C4-2B (cell line): ENCODE measurements around the gene SPATS1.

Source experiments
- H3K27ac ChIP-seq: fragments of 450-650 bp; 2 replicates; pipeline ENCODE4 v1.5.1; 2017
- CTCF ChIP-seq: fragments of 450-650 bp; conservative IDR thresholded peaks from 2 replicates; pipeline ENCODE4 v1.5.1; 2017; ENCODE audit warnings: mild to moderate bottlenecking
- ZFX ChIP-seq: fragments of 450-650 bp; IDR thresholded peaks from 2 replicates; pipeline ENCODE4 v1.6.1; 2017

The SPATS1 gene

GRCh38 chr6:44381739-44382138 lies 39.3 kb downstream of the SPATS1 start:
- H3K27ac ChIP-seq: no peak overlapping the region
- TF ChIP-seq CTCF (no peak), ZFX (no peak)

GRCh38 chr6:44386364-44386928 lies 44.0 kb downstream of the SPATS1 start:
- TF ChIP-seq ZFX: no peak
- TF ChIP-seq CTCF: no peak
- peak overlapping the region; percentile 94; the same call in 1 of the 2 replicates for H3K27ac ChIP-seq

GRCh38 chr6:44386929-44387345 lies 44.5 kb downstream of the SPATS1 start:
- peak overlapping the region; percentile 94 for H3K27ac ChIP-seq
- no peak for TF ChIP-seq ZFX
- TF ChIP-seq CTCF: no peak

GRCh38 chr6:44387346-44388134 lies 45.1 kb downstream of the SPATS1 start, which contains the start of gene CDC5L:
CDC5L (plus strand) TSS chr6:44387706; CDS start chr6:44387824, 118 bp downstream.
- no peak for TF ChIP-seq CTCF
- TF ChIP-seq ZFX: 0 out of 2 replicates have a peak, but pooled peaks have one; percentile 35
- peak within 1 kb of the TSS; percentile 94 for H3K27ac ChIP-seq

- peak overlapping the region; percentile 94 for H3K27ac ChIP-seq
- TF ChIP-seq CTCF (no peak), ZFX (no peak)
Observed at GRCh38 chr6:44388135-44388487, 45.7 kb downstream of the SPATS1 start.

DNA sequence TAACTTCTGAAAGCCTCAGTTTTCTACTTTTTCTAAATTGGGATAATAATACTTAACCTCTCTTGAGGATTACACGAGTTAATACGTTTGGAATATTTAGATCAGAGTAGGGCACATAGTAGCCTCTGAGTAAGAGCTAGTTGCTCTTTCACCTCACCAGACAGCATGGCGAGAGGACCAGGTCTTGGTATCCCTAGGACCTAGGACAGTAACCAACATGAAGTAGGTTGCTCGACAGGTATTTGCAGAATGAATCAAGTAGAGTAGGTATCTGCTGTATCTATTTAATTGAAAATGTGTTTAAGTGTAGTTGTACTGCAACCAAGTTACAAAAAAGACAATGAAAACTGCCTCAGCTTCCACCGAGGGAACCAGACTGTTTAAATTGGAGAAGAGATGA lies 46.4 kb downstream of the SPATS1 start:
- no peak for TF ChIP-seq CTCF
- TF ChIP-seq ZFX: no peak
- no peak overlapping the region for H3K27ac ChIP-seq

DNA sequence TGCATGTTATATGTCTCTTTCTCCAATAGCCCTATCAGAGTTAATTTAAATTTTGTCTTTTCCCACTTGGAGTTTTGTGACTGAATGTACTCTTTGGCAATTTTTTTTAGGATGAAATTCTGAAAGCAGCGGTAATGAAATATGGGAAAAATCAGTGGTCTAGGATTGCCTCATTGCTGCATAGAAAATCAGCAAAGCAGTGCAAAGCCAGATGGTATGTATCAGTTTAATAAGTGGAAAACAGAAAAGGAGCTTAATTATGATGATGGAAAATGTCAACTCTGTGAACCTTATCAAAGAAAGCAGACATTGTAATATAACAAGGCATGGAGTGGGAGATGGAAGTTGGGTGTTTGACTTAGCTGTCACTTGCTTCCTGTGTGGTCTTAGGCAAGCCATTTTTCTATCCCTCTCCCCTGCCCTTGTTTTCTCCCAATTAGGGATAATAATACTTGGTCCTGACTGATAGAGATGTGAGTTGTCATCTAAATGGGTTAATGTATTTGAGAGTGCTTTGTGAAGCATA lies 47.8 kb downstream of the SPATS1 start:
- no peak for TF ChIP-seq ZFX
- no peak for TF ChIP-seq CTCF
- H3K27ac ChIP-seq: no peak overlapping the region
